Liver (tissue), 9 donors: ENCODE measurements around the gene CDCA3. TPM values are rescaled to one million over a fixed set of nuclear protein-coding genes. Genes with fewer than 3 reads are reported as not detected.

Experiments
- DNase-seq: peaks from one replicate; pipeline ENCODE4 v3.0.0-alpha.2; 2017; ENCODE audit warnings: low spot score
- H3K27ac ChIP-seq, 2 donors: one replicate each; pipeline ENCODE4 v1.7.0; 2013; ENCODE audit warnings: inconsistent platforms in 2 of 2, low read length in 2 of 2, control low read depth in 1 of 2, low read depth in 1 of 2, mild to moderate bottlenecking in 1 of 2
- H3K27me3 ChIP-seq, 4 donors: one replicate each; pipeline versions ENCODE4 v1.6.1 to v1.7.0; 2013; ENCODE audit warnings: low read length in 3 of 4, inconsistent platforms in 1 of 4, mild to moderate bottlenecking in 1 of 4, moderate library complexity in 1 of 4; ENCODE audit not compliant: control insufficient read depth in 4 of 4, insufficient read depth in 4 of 4
- H3K36me3 ChIP-seq, 4 donors: one replicate each; pipeline versions ENCODE4 v1.6.1 to v1.7.0; 2013; ENCODE audit warnings: low read length in 3 of 4, mild to moderate bottlenecking in 3 of 4, low read depth in 1 of 4, moderate library complexity in 1 of 4; ENCODE audit not compliant: control insufficient read depth in 4 of 4, insufficient read depth in 3 of 4
- H3K4me1 ChIP-seq, 4 donors: one replicate each; pipeline versions ENCODE4 v1.6.1 to v1.7.0; 2013; ENCODE audit warnings: low read length in 3 of 4, mild to moderate bottlenecking in 3 of 4, moderate library complexity in 1 of 4; ENCODE audit not compliant: control insufficient read depth in 4 of 4, insufficient read depth in 4 of 4
- H3K4me3 ChIP-seq, 3 donors: one replicate each; pipeline versions ENCODE4 v1.6.1 to v1.7.0; 2013; ENCODE audit warnings: low read length in 3 of 3, control low read depth in 1 of 3, low read depth in 1 of 3, mild to moderate bottlenecking in 1 of 3
- H3K9ac ChIP-seq, 2 donors: one replicate each; pipeline ENCODE4 v1.7.0; 2013; ENCODE audit warnings: low read length in 2 of 2, mild to moderate bottlenecking in 2 of 2, moderate library complexity in 2 of 2, control low read depth in 1 of 2, low read depth in 1 of 2
- H3K9me3 ChIP-seq, 4 donors: one replicate each; pipeline versions ENCODE4 v1.6.1 to v1.7.0; 2013; ENCODE audit warnings: low read length in 3 of 4; ENCODE audit not compliant: control insufficient read depth in 4 of 4
- ATF3 ChIP-seq: IDR thresholded peaks from 2 replicates; pipeline ENCODE4 v1.6.1; 2016; ENCODE audit warnings: antibody characterized with exemption
- EGR1 ChIP-seq, 2 donors: IDR thresholded peaks; 2 replicates each; pipeline ENCODE4 v1.6.1; 2016 to 2018; ENCODE audit warnings: antibody characterized with exemption in 2 of 2, low read depth in 2 of 2
- FOXA1 ChIP-seq: IDR thresholded peaks from 2 replicates; pipeline ENCODE4 v1.6.1; 2016; ENCODE audit warnings: antibody characterized with exemption
- FOXA2 ChIP-seq: IDR thresholded peaks from 2 replicates; pipeline ENCODE4 v1.6.1; 2016; ENCODE audit warnings: antibody characterized with exemption
- GABPA ChIP-seq, 2 donors: IDR thresholded peaks in 1 of 2; conservative IDR thresholded peaks in 1 of 2; 2 replicates each; pipeline ENCODE4 v1.6.1; 2016; ENCODE audit warnings: antibody characterized with exemption in 2 of 2, mild to moderate bottlenecking in 1 of 2, moderate library complexity in 1 of 2
- HNF4A ChIP-seq, 2 donors: conservative IDR thresholded peaks; 2 replicates each; pipeline ENCODE4 v1.6.1; 2016; ENCODE audit warnings: antibody characterized with exemption in 2 of 2, mild to moderate bottlenecking in 2 of 2
- HNF4G ChIP-seq: IDR thresholded peaks from 2 replicates; pipeline ENCODE4 v1.6.1; 2016; ENCODE audit warnings: antibody characterized with exemption
- JUND ChIP-seq, 2 donors: IDR thresholded peaks; 2 replicates each; pipeline ENCODE4 v1.6.1; 2016; ENCODE audit warnings: antibody characterized with exemption in 2 of 2
- MAX ChIP-seq: IDR thresholded peaks from 2 replicates; pipeline ENCODE4 v1.6.1; 2016; ENCODE audit warnings: antibody characterized with exemption
- NR2F2 ChIP-seq: IDR thresholded peaks from 2 replicates; pipeline ENCODE4 v1.6.1; 2016; ENCODE audit warnings: antibody characterized with exemption
- RAD21 ChIP-seq, 2 donors: IDR thresholded peaks; 2 replicates each; pipeline ENCODE4 v1.6.1; 2016; ENCODE audit warnings: antibody characterized with exemption in 2 of 2, mild to moderate bottlenecking in 2 of 2
- REST ChIP-seq: IDR thresholded peaks from 2 replicates; pipeline ENCODE4 v1.6.1; 2016; ENCODE audit warnings: antibody characterized with exemption, mild to moderate bottlenecking
- RXRA ChIP-seq, 2 donors: IDR thresholded peaks; 2 replicates each; pipeline ENCODE4 v1.6.1; 2017 to 2018; ENCODE audit warnings: antibody characterized with exemption in 2 of 2, mild to moderate bottlenecking in 1 of 2
- SP1 ChIP-seq: IDR thresholded peaks from 2 replicates; pipeline ENCODE4 v1.6.1; 2018; ENCODE audit warnings: antibody characterized with exemption, mild to moderate bottlenecking
- TAF1 ChIP-seq: conservative IDR thresholded peaks from 2 replicates; pipeline ENCODE4 v1.6.1; 2016; ENCODE audit warnings: antibody characterized with exemption, mild to moderate bottlenecking
- YY1 ChIP-seq: IDR thresholded peaks from 2 replicates; pipeline ENCODE4 v1.6.1; 2016; ENCODE audit warnings: antibody characterized with exemption, mild to moderate bottlenecking
- ZBTB33 ChIP-seq: IDR thresholded peaks from 2 replicates; pipeline ENCODE4 v1.6.1; 2016; ENCODE audit warnings: antibody characterized with exemption
- WGBS: extraction: QIAGEN DNeasy Blood & Tissue Kit; methylation state at CpG from one replicate; pipeline ENCODE4 v1.1.7; 2013; 5-methylcytosine and 5-hydroxymethylcytosine counted together
- polyA plus RNA-seq, 2 donors: library from polyadenylated mRNA; stranded (reverse) in 1 of 2; unstranded in 1 of 2; fragments of 200-250 nt in 1 of 2; fragments of >200 nt in 1 of 2; fragmentation: Nextera tagmentation in 1 of 2; extraction: Ambion mirVana in 1 of 2; gene quantifications; one replicate each; pipeline versions ENCODE4 v1.2.1 to v1.2.3, GENCODE V29; 2013 to 2015
- total RNA-seq, 2 donors: library from RNA; depleted of rRNA; stranded (reverse); fragments of >200 nt; gene quantifications; one replicate each; pipeline ENCODE4 v1.2.3, GENCODE V29; 2014
- TF ChIP-seq, protein P1 (sequence below): fragments of 150-350 bp; IDR thresholded peaks from 2 replicates; pipeline ENCODE4 v1.5.1; 2017; ENCODE audit warnings: improper control_type of control experiment, low read depth, low read length; ENCODE audit not compliant: missing input control
- donor health status: healthy.
- donor health status: healthy.
- donor health status: healthy.
- donor health status: healthy.
- donor health status: healthy.

The CDCA3 gene
- total and polyA plus RNA-seq, 4 donors, result 0.25 to 26.0 (median 2.6) TPM

GRCh38 chr12:6899837-6900519, 48.9 kb upstream of the CDCA3 start:
- Histone ChIP-seq H3K4me1 (peaks cover 0 to 8% (median 6%) of the 10 kb centered on the region in 4 donors), H3K27ac (no peak overlapping the region), H3K4me3 (no peak overlapping the region), H3K9ac (no peak overlapping the region), H3K9me3 (no peaks in the 10 kb centered on the region), H3K36me3 (no peaks in the 10 kb centered on the region), H3K27me3 (no peaks in the 10 kb centered on the region)
- no peak for DNase-seq
- TF ChIP-seq MAX (no peak), SP1 (peak; percentile 11), TAF1 (no peak), ATF3 (no peak), JUND (IDR thresholded peaks at IDR 0.05) (peak in 1 of 2 donors; percentile 30), GABPA (IDR thresholded peaks at IDR 0.05 in 1 of 2, conservative IDR thresholded peaks at IDR 0.05 in 1 of 2) (no peak), RXRA (IDR thresholded peaks at IDR 0.05) (no peak), ZBTB33 (no peak), RAD21 (IDR thresholded peaks at IDR 0.05) (no peak)
- WGBS, result 56% methylated on average over 10 of the region's 10 CpGs

DNA sequence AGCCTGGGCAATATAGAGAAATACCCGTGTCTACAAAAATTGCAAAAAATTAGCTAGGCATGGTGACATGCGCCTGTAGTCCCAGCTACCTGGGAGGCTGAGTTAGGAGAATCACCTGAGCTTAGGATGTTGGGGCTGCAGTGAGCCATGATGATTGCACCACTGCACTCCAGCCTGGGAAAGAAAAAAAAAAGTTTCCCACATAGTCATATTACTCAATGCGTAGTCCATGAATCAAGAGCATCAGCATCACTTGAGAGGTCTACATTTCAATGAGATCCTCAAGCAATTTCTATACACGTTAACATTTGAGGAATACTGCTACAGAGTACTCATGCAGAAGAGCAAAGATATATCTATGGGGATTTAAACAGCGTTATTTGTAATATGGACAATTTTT, 48.3 kb upstream of the CDCA3 start:
- Histone ChIP-seq H3K36me3 (no peaks in the 10 kb centered on the region), H3K9ac (no peak overlapping the region), H3K27ac (no peak overlapping the region), H3K27me3 (no peaks in the 10 kb centered on the region), H3K4me1 (peaks cover 0 to 3% (median 2%) of the 10 kb centered on the region in 4 donors), H3K9me3 (no peaks in the 10 kb centered on the region), H3K4me3 (no peak overlapping the region)
- DNase-seq, result no peak
- WGBS, result 77% methylated on average over 5 of the region's 5 CpGs
- TF ChIP-seq HNF4A (conservative IDR thresholded peaks at IDR 0.05) (no peak), HNF4G (no peak), MAX (no peak), FOXA2 (no peak), RAD21 (IDR thresholded peaks at IDR 0.05) (no peak)

DNA sequence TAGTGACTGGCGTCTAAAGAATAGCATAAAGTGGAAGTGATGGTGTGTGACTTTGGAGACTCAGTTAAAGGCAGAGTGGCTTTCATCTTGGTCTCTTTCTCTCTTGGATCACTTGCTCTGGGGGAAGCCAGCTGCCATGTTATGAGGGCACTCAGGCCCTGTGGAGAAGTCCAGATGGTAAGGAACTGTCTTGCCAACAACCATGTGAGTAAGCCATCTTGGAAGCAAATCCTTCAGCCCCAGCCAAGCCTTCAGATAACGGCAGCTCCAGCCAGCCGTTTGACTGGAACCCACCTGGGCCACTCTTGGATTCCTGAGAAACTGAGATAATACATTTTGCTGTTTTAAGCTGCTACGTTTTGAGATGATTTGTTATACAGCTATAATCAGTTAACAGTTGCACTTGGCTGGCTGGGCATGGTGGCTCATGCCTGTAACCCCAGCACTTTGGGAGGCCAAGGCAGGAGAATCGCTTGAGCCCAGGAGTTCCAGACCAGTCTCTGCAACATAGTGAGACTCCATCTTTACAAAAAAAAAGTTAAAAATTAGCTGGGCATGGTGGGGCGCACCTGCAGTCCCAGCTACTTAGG, 45.9 kb upstream of the CDCA3 start:
- Histone ChIP-seq H3K4me1 (no peaks in the 10 kb centered on the region), H3K9me3 (no peaks in the 10 kb centered on the region), H3K36me3 (no peaks in the 10 kb centered on the region), H3K4me3 (no peak overlapping the region), H3K9ac (no peak overlapping the region), H3K27ac (no peak overlapping the region), H3K27me3 (no peaks in the 10 kb centered on the region)
- 94% methylated on average over 6 of the region's 6 CpGs for WGBS
- DNase-seq, result no peak
- TF ChIP-seq EGR1 (IDR thresholded peaks at IDR 0.05; ENCODE audit: low read depth in 2 of 2) (no peak), MAX (no peak), GABPA (IDR thresholded peaks at IDR 0.05 in 1 of 2, conservative IDR thresholded peaks at IDR 0.05 in 1 of 2) (no peak), JUND (IDR thresholded peaks at IDR 0.05) (no peak), ATF3 (no peak), REST (no peak), NR2F2 (no peak), YY1 (no peak), RAD21 (IDR thresholded peaks at IDR 0.05) (no peak), FOXA1 (no peak), SP1 (no peak), HNF4A (conservative IDR thresholded peaks at IDR 0.05) (no peak), FOXA2 (no peak)
- TF ChIP-seq, protein P1, sequence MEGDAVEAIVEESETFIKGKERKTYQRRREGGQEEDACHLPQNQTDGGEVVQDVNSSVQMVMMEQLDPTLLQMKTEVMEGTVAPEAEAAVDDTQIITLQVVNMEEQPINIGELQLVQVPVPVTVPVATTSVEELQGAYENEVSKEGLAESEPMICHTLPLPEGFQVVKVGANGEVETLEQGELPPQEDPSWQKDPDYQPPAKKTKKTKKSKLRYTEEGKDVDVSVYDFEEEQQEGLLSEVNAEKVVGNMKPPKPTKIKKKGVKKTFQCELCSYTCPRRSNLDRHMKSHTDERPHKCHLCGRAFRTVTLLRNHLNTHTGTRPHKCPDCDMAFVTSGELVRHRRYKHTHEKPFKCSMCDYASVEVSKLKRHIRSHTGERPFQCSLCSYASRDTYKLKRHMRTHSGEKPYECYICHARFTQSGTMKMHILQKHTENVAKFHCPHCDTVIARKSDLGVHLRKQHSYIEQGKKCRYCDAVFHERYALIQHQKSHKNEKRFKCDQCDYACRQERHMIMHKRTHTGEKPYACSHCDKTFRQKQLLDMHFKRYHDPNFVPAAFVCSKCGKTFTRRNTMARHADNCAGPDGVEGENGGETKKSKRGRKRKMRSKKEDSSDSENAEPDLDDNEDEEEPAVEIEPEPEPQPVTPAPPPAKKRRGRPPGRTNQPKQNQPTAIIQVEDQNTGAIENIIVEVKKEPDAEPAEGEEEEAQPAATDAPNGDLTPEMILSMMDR, result no peak
